NCI-H1417 (cell line): ENCODE measurements around the gene IPO4.

Source experiments
- DNase-seq, 3 experiments: peaks; one replicate each; lab custom pipeline; 2025; lab: John Stamatoyannopoulos, UW

IPO4 gene

DNA sequence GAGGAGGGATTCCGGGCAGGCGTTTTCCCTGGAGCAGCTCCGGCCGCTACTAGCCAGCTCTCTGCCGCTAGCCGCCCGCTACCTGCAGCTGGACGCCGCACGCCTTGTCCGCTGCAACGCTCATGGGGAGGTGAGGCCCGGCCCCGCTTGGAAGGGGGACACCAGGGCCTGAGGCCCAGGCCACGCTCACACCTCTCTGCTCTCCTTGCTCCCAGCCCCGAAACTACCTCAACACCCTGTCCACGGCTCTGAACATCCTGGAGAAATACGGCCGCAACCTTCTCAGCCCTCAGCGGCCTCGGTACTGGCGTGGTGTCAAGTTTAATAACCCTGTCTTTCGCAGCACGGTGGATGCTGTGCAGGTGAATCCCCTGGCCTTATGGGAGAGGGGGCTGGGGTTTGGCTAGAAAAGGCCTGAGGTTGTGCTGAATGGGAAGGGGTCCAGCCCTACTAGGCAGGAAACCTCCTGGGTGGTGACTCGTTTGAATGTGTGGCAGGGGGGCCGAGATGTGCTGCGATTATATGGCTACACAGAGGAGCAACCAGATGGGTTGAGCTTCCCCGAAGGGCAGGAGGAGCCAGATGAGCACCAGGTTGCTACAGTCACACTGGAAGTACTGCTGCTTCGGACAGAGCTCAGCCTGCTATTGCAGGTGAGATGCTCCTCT, 40.7 kb downstream of the IPO4 start:
- peak in 1 of 3 experiments; percentile 48 for DNase-seq

DNA sequence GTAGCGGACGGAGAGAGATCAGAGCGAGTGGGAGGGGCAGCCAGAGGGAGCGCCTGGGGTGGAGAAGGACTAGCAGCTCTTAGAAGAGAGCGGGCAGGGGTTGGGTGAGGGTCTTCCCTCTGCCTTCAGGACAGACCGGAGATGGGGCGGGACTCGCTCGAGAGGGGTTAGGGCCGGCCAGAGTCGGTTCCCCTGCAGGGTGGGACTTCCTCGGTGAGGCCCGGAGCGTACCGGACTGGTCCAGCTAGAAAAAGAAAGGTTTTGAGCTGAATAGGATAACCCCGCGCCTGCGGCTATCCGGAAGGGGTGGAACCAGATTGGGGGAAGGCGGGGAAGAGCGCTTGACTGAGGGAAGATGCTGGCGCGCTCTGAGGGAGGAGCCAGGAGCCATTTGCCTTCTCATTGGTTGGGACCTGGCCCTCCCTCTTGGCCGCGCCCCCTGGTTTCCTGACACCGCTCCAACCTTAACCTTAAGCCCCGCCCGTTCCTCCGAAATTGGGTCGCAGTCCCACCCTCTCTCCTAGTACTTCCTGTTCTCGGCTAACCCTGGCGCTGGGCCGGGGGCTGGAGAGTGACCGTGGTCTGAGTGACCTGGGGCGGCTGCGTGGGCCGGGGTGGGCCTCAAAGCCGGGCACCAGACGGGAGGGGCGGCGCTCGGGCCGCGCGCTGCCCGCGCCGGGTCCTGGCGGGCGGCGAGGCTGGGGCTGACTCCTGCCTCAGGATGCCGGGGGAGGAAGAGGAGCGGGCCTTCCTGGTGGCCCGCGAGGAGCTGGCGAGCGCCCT, 41.4 kb downstream of the IPO4 start, which contains the start of gene RNF31:
TSS of gene RNF31 (plus strand) at position 521 of the 783 bp plus-strand sequence. CDS start at position 722, 201 bp downstream.
- DNase-seq, result peak; percentile 99

DNA sequence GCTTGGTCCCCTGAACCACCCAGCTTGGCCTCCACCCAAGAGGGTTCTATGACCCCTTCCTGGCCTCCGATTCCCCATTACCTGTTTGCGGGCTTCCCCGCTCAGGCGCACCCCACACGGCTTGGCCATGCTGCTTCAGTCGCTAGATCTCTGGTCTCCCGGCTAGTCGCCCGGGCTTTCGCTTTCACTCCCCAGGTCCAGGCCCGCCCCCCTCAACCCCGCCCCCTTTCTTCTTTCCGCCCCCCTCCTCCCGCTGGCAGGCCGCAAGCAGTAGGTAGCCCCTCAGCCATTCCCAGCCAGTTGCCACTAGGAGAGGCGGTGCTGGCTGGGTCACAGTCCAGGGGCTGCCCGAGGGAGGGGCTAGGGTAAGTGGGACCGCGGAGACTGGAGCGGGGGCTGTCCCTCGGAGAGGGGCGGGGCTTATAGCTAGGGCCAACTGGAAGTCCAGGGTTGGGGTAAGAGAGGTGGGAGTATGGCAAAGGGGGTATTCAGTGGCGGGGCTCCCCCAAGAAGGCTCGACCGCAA, 42.1 kb downstream of the IPO4 start, which contains the start of gene PSME2:
TSS of gene PSME2 (minus strand) at position 158 of the 525 bp plus-strand sequence. CDS start at position 129, 29 bp downstream.
- DNase-seq, result peak; percentile 96 to 99 (median 97)

DNA sequence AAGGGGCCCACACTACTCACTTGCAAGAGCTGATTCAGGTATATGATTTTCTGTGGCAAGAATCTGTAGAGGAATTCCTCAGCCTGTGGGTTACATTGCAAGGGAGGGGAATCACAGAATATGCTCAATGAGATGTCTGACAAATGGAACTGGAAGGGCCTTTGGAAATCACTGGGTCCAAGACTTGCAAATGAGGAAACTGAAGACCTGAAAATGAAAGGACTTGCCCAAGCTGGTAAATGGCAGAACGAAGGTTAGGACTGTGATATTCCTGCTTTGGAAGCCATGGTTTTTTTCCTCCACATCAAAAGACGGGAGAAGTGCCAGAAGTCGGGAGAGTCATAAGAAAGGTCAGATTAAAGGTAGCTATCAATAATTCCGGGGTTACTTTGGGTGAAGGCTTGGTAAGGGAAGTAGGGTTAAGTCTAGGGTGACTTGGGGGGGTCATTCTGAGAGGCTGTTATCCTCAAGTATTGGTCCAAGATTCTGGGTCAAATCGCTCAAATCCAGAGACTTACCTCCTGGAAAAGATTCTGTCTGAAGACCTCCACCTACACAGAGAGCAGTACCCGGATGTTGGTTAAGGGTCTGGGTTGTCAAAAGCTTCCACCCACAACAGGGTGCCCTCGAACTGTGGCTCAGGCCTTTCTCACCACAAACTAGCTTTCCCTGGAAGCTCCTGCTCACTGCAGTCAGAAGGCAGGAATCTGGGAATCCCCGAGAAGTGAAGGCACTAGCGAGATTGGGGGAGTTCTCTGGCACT, 42.7 kb downstream of the IPO4 start:
- DNase-seq, result no peak

DNA sequence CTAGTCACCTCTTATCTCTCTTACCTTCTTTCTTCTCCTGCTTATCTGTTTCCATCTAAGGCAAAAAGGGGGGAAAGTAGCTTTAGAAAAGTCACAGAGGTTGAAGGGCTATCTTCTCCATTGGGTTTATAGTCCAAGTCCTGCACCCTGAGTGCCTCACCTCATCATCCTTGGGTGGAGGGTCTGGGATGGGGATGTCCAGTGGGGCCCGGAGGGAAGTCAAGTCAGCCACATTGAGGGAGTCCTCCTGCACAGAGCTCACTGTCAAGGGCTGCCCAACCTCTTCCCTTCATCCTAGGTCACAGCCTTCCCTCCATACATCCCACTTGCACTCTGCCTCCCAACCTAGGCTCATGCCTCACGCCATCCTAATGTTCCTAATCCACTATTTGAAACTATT, 43.4 kb downstream of the IPO4 start:
- DNase-seq, result no peak

DNA sequence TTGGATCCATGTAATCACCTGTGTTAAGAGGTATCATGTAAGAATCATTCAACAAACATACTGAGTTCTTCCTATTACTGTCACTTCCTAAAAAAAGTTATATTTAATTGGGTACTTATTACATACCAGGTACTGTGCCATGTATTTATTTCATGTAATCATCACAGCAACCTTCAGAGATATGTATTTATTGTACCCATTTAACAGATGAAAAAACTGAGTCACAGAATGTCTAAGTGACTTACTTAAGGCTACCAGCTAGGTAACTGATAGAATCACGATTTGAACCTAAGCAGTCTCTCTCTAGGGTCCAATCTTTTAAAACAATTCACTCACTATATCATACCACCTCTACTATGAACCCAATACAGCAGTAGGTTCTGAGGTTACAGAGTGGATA, 44.2 kb downstream of the IPO4 start:
- DNase-seq, result no peak

DNA sequence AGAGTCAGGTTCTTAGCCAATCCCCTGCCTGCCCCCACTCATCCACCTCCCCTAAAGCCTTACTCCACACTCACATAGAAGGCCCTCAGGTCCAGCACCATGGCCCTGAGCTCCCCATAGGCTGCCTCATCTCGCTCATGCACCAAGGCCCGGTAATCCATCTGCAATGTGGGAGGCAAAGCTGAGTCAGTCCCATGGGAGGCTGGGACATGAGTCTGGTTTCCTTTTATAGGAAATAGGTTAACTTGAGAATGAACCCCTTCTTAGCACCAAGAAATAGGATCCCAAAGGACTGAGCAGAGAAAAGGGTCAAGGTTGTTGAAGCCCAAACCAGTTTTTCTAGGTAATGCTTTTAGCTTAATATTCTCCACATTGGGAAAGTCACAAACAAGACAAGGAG, 45.1 kb downstream of the IPO4 start:
- DNase-seq, result no peak

DNA sequence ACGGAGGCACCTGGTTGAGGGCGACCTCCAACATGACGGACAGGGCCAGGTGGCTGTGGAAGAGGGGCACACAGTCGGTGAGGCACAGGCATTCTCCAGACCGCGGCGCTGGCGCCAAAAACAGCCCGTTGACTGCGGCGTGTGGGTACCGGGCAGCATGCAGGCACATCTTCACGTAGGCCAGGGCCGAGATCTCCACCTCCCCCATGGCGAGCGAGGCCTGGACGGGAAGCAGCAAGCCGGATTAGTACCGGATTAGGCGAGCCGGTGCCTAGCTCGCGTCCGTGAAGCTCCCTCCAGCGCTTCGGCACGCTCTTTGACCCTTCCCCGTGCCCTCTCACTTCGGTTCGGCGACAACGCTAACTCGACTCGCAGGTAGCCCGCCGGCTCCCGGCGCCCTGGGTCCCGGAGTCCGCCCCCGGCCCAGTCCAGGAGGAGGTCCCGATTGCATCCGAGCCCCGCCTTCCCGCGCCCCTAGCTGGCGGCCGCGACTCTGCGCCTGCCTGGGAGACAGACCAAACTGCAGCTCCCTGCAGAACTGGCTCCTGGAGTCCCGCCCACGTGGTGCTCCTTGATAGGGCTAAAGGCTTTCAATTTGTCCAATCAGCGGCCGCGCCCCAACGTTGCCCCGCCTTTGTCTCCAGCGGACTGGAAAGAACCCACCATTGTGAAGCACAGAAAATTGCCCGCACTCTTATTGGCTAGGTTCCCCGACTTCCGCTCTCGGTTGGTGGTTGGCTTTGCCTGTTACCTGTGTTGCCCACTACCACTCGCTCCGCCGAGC, 47.3 kb downstream of the IPO4 start, which contains the start of gene EMC9:
TSS of gene EMC9 (minus strand) at position 495 of the 784 bp plus-strand sequence. CDS start at position 208, 287 bp downstream.
- DNase-seq, result peak; percentile 100

DNA sequence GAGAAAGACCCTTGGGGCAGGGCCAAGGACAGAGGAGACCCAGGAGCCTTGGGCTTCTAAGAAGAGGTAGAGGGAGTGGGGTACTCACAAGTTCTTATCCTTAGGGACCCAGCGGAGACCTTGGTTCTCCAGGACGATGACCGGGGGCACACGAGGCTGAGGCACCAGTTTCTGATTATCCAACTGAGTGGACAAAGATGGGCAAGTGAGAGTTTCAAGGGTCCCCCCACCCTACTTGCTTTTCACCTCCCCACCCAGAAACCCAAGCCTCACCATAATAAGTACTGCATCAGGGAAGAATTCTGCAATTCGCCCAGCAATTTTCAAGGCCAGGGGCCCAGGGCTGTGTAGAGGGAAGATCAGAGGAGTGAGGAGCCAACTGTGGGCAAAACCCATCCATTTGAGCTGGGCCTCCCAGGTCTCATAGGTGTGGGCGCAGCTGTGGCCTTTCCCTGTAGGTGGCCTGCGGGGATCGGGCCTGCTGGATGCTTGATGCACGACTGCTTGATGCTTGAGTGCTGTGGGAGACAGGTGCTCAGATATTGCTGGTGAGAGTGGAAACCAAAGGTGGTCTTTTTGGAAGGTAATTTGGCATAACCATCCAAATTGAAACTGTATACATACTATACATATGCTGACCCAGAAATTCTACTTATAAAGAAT, 49.2 kb downstream of the IPO4 start:
- DNase-seq, result peak in 1 of 3 experiments; percentile 39

DNA sequence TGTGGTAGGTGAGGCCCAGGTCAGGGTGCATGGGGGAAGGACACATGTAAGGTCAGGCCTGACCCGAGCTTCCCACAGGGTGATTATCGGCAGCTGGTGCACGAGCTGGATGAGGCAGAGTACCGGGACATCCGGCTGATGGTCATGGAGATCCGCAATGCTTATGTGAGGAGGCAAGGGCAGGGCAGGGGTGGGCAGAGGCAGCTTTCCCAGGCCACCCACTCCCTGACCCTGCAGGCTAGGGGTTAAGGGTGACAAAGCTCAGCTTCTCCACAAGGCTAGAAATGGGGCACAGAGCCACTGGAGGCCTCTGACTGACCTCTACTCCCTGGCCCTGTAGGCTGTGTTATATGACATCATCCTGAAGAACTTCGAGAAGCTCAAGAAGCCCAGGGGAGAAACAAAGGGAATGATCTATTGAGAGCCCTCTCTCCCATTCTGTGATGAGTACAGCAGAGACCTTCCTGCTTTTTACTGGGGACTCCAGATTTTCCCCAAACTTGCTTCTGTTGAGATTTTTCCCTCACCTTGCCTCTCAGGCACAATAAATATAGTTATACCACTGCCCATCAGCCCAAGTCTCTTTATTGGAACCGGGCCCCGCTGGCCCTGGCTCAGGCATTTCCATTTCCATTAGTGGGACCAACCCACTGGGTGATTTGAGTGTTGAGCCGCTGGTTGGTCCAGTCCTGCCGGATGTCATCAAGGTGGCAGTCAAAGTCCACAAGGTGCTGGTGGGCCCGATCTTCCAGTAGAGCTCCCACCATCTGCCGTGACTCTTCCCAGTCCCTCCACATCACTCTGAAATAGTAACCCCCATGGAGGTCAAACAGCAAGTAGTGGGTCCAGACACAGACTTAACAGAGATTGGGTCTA, 50.0 kb downstream of the IPO4 start:
- no peak for DNase-seq

DNA sequence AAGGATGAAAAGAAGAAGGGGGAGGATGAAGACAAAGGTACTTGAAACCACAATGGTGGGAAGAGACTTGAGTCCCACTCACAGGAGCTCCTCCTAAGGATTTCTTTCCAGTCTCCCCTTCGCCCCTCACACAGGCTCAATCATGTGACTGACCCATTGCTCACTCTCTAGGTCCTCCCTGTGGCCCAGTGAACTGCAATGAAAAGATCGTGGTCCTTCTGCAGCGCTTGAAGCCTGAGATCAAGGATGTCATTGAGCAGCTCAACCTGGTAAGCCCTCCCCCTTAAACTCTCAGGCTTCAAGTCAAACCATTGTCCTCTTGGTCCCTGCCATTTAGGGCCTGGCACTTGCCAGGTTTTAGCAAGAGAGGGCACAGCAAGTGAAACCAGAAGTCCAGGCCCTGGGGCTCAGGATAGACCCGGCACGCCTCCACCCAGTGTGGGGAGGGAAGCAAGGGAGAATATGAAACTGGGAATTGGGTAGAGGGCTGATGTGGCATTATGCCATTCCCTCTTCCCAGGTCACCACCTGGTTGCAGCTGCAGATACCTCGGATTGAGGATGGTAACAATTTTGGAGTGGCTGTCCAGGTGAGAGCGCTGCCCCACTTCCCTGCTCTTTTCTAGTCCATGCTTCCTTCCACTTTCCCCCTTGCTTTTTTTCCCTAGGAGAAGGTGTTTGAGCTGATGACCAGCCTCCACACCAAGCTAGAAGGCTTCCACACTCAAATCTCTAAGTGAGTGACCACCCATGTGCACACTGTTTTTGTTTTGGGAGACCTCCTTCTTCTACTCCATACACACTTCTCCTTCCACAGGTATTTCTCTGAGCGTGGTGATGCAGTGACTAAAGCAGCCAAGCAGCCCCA, 50.9 kb downstream of the IPO4 start:
- no peak for DNase-seq

DNA sequence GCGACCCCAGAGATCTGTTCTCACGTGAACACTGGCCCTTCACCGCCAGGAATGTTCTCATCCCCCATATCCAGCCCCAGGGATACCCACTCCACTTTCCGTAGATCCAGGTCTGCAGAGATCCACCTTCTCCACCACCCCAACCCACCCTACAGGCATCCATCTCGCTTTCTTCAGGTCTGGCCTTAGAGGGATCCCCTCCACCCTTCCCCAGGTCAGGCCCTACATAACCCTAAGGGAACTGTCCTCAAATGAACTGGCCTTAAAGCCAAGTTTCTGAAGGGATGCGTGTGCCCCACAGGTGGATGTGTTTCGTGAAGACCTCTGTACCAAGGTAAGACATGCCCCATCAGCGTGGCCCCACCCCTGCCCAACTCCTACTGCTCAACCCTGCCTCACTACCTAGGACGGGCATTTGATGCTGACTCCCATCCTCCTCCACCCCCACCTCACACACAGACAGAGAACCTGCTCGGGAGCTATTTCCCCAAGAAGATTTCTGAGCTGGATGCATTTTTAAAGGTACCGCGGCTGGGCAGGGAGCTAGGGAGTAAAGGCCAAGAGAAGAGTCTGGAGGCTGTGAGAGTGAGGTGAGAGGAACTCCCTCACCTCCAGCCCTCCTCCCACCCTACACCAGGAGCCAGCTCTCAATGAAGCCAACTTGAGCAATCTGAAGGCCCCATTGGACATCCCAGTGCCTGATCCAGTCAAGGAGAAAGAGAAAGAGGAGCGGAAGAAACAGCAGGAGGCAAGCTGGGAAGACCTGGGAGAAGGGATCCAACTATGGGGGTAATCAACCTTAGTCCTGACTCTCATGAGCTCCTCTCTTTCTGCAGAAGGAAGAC, 51.7 kb downstream of the IPO4 start:
- DNase-seq, result peak in 2 of 3 experiments; percentile 49 to 56

DNA sequence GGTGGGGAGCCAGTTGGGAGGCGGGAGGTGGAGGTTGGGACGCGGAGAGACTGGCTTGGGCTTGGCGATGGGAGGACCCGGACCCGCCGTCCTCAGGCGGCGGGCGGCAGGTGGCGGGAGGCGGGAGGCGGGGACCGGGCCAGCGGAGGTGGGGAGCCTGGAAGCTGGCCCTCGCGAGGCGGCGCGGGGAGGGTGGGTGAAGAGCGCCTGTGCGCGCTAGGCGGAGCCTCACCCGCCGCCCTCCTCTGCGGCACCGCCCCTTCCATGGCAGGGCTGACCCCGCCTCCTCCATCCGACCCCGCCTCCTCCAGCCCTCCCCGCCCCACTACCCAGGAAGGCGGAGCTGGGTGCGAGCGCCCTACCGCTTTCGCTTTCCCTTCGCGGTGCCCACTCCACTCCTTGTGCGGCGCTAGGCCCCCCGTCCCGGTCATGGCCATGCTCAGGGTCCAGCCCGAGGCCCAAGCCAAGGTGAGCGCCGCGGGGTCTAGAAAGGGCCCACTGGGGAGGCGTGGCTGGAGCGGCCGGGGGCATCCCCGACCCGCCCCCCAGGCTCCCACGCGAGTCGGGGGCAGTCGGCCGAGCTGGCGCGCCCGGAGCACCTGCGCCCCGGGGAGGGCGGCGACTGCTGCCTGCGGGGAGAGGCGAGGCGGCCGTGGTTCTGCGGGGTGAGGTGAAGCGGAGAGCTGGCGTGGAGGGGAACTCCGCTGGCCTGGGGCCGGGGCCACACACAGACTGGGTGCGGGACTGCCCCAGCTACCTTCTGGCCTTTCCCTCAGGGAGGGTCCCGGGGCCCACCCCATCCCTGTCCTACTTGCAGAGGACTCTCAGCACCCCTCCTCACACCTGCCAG, 52.6 kb downstream of the IPO4 start, which contains the start of gene PSME1:
TSS of gene PSME1 (plus strand) at position 361 of the 850 bp plus-strand sequence. CDS start at position 430, 69 bp downstream.
- DNase-seq, result peak; percentile 95 to 96 (median 96)

DNA sequence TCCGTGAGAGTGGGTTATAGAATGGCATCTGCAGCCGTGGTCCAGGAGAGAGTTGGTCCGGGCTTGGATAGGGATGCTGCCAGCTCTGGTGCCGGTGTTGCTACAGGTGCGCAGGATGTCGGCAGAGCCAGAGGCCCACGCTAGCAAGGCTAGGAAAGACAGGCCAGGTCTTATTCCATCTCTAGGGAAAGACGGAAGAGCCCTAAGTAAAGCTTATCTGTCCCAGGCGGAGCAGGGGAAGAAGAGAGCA, 53.1 kb downstream of the IPO4 start:
- no peak for DNase-seq

DNA sequence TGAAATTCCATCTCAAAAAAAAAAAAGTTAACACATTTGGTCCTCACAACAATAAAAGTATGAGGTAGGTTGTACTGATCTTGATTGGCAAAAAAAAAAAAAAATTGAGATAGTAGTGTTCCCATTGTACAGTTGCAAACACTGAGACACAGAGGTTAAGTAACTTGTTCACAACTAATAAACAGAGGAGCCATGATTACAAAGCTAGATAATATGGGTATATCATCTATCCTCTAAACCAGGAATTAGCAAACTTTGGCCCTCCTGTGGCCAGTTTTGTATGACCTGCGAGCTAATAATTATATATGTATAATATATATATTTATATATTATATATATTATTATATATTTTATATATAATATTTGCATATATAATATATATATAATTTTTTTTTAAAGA, 54.9 kb downstream of the IPO4 start:
- no peak for DNase-seq

DNA sequence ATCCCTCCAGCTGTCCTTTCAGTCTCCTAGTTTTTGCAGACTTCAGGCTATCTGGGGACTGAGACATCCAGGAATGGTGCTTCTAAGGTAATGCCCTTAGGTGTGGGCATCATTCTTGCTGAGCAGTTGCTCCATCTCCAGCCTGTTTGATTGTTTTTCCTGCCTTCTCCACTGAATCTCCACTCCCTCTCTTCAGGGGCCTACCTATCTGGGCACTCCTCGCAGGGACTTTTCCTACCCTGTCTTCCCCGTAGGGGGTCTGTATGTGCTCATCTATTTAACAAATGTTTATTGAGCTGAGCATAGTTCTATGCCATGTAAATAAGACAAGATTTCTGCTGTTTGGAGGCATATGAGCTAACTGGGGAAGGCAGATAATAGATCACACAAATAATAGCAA, 55.6 kb downstream of the IPO4 start:
- DNase-seq, result no peak
